ENCODE results near the gene CEP19.

- TF ChIP-seq, protein P1, sequence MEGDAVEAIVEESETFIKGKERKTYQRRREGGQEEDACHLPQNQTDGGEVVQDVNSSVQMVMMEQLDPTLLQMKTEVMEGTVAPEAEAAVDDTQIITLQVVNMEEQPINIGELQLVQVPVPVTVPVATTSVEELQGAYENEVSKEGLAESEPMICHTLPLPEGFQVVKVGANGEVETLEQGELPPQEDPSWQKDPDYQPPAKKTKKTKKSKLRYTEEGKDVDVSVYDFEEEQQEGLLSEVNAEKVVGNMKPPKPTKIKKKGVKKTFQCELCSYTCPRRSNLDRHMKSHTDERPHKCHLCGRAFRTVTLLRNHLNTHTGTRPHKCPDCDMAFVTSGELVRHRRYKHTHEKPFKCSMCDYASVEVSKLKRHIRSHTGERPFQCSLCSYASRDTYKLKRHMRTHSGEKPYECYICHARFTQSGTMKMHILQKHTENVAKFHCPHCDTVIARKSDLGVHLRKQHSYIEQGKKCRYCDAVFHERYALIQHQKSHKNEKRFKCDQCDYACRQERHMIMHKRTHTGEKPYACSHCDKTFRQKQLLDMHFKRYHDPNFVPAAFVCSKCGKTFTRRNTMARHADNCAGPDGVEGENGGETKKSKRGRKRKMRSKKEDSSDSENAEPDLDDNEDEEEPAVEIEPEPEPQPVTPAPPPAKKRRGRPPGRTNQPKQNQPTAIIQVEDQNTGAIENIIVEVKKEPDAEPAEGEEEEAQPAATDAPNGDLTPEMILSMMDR (IDR thresholded peaks at IDR 0.05): no peak
- TF ChIP-seq POLR2AphosphoS5 (IDR thresholded peaks at IDR 0.05; ENCODE audit: low read depth, low read length) (no peak), REST (IDR thresholded peaks at IDR 0.05; ENCODE audit: insufficient read depth in 1 of 2, low read depth in 2 of 2, low read length in 1 of 2) (no peak), TCF7L2 (IDR thresholded peaks at IDR 0.05; ENCODE audit: low read depth, low read length) (no peak), SIN3A (IDR thresholded peaks at IDR 0.05; ENCODE audit: borderline replicate concordance, insufficient read depth, low read depth, low read length) (no peak)
These were observed 3.6 kb downstream of the CEP19 start for GRCh38 chr3:196708467-196708866.
